Germinal center (tissue), 1 donor: ENCODE data around the gene CLTRN.
"Not testable (repeated sequence)": the region's sequence is repeated elsewhere in the genome, so short reads cannot be mapped to it uniquely, and the experiment has no call there.

Source experiments
- DNase-seq: peaks from one replicate; pipeline ENCODE4 v3.0.0; 2012; ENCODE audit warnings: mixed read lengths, low spot score

The CLTRN gene

DNA sequence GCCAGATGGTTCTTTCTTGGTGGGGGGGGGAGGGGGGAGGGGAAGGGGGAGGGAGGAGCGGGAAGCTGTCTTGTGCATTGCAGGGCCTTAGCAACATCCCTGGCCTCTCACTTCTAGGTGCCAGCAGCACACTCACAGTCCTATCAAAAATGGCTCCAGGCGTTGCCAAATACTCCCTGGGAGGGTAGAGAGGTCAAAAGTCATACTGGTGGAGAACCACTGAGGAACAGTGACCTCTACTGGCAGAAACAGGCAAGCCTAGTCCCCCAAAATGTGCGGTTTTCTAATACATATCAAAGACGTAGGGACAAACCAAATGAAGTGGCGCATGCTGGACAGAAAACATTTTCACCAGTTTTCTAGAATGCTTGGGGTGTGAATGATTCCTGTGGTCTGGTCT, 17.1 kb downstream of the CLTRN start:
- DNase-seq: not testable (repeated sequence)

DNA sequence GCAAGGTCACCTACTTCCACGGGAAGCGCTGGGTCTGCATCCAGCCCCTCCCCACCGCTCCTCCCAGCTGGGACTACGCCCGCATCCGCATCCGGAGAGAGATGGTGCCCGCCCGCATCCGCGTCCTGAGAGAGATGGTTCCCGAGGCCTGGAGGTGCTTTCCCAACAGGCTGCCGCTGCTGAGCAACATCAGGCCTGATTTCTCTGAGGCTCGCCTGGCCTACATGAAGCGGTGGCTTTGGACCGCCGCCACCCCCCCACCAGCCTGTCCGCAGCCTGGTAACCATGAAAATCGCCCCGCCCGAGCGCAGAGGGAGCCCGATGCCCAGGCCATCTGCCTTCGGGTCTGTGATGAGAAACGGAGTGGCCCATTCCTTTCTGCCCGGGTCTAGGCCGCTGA, 18.1 kb downstream of the CLTRN start:
- DNase-seq: no peak

DNA sequence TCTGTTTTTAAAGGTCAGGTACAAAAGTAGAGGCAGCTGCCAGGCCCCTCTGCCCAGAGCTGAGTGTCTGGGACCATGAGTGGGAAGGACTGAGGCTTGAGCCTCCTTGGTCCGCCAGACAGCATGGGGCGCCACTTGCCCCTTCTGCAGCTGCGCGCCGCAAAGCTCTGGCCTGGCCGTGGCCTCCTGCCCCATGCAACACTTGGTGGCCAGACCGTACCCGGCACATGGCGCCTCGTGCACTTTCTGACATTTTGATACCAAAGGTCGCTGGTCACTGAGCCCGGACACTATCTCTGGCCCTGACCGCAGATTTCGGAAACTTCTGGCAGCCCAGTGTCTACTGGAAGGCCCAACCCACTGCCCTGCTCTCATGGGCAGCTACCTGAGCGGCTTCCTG, 18.6 kb downstream of the CLTRN start:
- no peak for DNase-seq

DNA sequence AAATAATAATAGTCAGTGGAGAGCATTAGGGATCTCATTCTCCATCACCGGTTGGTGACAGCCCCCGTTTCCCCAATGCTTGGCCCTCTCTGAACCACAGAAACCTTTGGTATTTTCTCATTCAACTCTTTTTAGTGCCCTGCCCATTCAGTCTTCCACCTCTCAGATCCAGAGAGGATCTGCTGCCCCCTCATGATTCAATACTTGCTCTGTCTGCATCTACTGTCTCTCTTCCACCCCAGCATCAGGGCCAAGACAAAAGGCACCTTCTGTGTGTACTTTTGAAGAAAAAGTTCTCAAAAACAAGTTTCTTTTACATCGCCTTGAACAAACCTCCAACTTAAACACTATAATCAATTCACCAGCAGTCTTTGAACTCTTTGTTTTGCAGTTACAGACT, 19.3 kb downstream of the CLTRN start:
- no peak for DNase-seq

DNA sequence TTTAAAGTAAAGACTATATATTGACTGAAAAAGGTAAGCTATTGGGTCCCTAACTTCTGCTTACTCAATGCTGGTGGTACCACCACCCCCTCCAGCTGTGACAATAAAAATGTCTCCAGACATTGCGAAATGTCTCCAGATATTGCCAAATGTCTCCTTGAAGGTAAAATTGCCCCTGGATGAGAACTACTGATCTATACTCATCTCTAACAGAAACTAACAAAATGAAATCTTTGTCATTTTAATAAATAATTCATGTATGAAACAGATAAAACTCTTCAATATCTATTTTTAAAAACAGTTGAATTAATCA, 20.1 kb downstream of the CLTRN start:
- no peak for DNase-seq

DNA sequence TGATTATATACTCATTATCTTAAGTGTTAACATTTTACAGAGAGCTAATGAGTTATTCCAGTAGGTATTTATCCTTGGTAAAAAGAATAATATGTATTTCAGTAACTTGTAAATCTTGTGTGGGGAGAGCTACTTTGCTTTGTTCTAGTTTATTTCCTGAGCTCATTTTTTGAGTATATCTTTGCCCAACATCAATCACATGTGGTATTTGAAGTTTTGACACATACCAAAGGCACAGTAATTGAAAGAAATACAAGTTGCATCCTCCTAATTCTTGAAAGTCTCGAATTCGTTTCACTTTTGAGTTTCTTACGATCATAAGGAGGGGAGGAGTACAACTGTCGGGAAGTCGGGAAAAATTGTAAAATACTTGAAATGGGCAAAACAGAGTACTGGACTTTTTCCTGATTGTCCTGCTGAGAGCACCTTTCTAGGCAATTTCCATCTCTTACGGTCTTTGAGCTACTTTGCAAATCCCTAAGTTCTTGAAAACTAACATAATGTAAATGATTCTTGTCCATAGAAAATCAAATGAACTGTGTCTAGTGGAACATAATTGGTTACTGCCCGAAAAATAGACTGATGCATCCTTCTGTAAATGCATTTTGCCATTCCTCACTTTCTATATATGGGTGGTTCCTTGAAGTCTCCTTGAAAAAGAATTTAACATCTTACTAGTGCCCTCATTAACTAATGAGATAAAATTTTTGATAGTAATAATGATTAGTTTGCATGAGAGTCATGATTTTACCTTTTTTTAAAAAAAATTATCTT, 20.6 kb downstream of the CLTRN start:
- no peak for DNase-seq

DNA sequence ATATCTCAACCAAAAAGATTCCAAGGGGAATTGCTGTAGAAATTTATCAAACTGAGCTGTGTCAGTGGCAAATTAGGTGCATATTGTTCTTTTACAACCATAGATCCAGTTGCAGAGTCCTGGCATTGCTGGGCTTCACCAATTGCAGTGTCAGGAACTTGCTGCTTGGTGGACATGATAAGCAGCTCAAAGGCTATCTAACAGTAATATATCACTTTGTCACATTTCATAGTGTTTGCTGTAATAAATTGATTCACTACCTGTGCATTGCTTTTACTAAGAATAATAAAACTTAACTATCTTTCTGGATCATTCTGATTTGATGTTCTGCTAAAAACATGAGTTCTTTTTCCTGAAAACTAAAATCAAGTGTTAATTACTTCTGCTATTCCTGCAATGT, 33.0 kb downstream of the CLTRN start:
- DNase-seq: no peak

DNA sequence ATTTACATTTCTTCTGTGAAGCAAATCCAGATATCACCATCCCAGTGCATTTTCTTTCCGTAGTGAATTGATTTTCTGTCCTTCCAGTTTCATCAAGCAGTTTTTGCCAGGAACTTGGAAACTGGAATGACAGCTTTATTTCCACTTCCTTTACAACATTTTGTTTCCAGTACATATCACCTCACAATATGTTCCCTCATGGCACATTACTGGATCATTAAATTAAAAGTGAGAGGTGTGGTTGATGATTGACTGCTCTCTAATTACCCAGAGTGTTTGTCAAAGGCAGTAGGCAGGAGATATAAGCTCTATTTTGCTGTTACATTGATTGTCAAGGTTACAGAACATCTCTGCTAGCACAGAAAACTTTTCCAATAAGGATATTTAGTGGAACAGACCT, 41.6 kb downstream of the CLTRN start:
- no peak for DNase-seq

DNA sequence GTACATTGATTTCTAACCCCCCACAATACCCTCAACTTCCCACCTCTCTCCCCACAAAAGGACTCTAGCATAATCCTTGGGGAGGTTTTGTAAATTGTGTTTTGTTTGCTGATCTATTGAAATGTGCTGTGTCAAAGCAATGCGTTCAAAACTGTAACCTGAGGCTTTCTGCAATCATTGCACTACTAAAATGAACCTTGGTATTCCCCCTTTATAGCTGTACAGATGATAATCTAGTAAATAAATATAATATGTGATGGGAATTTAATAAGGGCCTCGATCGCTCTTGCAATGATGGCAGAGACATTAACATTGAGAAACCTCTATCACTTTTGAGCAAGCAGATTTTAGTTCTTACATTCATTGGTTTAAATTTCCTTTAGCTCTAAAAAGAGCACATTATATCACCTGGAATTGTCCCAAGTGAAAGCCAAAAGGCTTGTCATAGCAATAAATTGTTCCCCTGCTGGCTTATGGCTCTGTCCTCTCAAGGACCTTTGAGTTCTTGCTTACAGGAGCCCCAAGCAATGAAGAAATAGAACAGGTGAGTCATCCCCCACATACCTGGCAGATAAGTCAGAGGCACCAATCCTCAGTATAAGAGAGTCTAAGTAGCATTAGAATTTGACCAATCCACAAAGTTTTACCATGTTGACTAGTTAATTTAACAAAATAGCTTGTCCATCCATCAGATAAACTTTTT, 45.4 kb downstream of the CLTRN start:
- DNase-seq: no peak

DNA sequence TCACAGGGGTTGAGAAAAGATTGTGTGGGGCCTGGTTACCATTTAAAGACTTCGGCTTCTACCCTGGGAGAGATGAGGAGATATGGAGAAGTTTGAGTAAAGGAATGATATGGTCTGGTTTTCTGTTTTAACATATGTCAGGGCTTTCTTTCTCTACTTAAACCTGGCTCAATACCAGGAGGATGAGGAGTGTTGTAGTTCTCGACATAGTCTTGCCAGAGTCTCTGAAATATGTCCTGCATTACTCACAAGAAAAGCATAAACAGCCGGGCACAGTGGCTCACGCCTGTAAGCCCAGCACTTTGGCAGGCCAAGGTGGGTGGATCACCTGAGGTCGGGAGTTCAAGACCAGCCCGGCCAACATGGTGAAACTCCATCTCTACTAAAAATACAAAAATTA, 47.5 kb downstream of the CLTRN start:
- DNase-seq: no peak

DNA sequence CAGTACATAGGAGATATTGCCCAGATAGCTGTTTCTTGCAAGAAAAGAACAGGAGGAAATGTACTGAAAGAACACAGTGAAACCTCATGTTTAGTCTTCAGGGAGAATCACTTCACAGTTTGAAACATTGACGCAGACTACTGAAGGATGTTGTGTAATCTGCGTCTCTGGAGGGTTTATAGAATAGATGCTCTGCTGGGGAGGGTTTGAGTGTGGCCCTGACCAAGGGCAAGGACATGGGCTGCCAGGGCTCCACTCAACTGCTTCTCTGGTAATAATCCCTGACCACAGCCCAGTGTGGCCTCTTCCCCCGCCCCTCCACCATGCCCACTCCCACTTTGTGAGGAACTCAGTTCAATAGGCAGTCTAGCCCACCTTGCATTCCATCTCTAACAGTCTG, 48.1 kb downstream of the CLTRN start:
- DNase-seq: no peak

DNA sequence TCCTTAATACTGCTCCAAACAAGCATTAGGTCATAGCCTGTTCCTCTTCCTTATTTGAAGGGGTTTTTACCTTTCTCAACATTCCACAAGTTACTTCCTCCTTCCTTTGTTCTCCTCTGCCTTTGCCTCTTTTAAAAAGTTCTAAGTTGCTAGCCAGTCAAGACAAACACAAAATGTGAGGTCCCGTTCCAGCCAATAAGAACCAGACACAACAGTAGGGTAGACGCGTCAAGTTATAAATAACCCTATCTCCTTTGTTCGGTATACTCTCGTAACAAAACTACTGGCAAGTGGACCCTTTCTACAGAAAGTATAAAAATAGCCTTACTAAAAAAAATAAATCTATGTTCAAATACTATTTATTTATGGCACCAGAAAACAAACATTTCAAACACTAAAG, 57.5 kb downstream of the CLTRN start:
- no peak for DNase-seq

DNA sequence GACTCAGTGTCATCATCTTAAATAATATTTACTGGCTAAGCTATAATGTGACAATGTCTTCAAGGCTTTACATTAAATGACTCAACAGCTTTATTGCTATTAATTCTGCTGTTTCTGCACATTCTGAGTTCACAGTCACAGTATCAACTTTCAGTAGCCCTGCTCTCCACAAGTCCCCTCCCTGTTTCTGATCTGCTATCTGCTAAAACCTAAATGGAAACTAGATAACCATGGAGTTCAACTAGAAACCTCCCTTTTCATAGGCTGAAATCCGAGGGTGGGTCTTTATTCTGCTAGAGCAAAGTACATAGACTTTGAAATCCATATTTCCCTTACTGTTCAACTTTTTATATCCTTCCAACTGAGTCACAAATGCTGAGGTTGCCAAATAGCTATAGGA, 58.5 kb downstream of the CLTRN start:
- DNase-seq: no peak

DNA sequence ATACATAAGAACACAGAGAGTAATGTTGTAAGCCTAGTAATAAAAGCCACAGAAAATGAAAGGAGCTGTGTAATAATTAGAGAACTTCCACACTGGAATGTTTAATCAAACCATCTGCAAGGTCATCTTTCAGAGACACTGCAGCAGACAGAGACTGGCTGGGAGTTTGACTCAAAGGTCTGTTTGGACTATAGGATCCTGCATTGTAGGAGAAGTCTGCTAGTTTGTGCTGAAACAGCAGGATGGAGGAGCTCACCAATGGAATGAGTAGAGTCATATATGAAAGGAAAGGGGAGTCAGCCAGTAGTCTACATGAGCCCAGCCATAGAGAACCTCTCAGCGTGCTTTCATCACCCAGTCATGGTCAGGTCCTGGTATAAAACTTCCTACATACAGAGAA, 59.4 kb downstream of the CLTRN start:
- no peak for DNase-seq

DNA sequence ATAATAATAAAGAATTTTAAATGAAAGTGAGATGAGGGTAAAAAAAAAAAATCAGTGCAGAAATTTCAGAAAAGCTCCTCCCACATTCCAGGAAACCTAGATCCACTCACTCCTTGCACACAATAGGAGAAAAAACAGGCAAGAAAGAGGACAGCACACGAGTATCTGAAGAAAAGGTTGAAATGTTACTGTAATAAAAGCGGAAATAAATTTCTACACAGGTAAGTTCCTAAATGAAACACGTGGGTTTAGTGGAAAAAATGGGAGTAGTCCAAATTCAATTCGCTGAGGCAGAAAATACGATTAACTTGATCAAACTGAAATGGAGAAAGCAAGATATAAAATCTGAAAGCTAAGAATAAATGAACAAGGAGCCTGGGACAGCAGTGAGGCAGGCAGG, 61.8 kb downstream of the CLTRN start:
- DNase-seq: no peak

DNA sequence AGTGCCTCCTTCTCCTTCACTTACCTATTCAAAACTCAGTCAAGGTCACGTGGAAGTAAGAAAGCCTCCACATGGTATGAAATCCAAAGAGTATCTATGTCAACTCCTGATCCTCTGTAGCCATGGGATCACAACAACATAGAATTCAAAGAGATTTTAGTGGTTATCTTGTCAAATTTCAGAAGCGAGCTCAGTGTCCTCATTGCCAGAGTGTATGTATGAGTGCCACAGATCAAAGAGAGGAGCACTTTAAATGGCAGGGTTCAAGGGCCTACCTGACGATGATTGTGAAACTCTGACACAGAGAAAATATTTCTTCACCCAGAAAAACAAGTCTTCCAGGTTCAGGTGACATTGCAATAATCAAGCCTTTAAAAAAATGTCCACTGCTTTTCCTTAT, 62.7 kb downstream of the CLTRN start:
- no peak for DNase-seq

DNA sequence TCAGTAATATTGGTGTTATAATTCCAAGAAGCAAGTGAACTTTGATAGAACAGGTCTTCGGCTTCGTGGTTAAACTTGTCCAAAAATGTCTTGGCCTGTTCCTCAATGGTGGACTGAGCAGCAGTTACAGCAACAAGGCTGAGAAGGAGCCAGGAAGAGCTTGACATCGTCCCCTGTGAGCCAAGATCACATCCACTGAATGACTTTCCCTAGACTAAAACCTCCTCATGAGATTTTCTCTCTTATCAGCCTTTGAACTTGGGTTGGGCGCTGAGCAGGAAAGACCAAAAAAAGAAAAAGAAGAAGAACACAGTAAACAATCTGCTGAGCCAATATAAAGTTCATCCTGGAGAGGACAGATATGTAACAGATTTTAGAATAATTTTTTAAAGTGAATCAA, 63.9 kb downstream of the CLTRN start, which contains the start of gene ACE2:
Gene ACE2 (minus strand): TSS at position 216 of the 400 bp plus-strand sequence. CDS start 49 bp downstream, at position 167.
- DNase-seq: no peak

DNA sequence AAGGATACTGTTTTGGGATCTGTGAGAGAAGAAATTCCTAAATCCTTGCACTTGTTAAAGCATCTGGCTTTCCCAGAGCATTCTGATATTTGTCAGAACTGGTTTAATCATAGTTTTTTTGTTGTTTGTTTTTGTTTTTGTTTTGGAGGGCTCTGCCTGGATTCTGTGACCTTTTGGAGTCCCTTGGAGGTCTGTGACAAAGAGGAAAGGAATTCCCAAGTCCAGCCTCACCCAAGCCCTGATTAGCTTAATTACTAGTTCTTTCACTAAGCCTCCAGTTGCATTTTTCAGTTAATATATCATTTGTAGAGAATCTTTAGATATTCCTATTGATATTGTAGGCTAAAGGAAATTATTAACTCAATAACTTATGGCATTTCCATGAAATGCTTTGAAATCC, 64.6 kb downstream of the CLTRN start:
- no peak for DNase-seq

DNA sequence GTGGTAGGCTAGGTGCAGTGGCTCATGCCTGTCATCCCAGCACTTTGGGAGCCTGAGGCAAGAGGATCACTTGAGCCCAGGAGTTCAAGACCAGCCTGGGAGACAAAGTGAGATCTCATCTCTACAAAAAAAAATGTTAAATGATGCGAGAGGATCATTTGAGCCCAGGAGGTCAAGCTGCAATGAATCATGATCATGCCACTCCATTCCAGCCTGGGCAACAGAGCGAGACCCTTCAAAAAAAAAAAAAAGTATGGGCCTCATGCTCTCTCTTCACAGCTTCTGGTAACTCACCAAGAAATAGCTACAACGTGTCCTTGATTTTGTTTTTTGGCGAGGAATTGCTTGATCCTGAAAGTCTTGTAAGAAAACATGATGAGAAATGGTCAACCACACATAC, 65.1 kb downstream of the CLTRN start:
- DNase-seq: no peak

DNA sequence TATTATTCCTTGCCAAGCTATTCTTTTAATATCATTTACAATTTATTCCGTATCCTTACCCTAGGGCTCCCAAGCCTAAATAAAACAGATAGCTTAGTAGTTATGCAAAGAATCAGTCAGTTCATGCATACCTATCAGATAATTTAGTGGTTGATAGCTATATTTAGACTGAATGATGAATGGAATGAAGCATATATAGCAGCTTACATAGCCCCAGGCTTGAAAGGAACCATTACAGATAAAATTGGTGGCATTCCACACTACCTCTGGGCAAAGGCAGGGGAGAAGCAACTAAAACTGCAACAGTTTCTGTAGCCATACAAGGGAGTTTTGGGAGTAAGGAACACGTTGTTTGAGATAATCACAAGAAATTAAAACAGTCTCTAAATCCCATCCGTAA, 66.6 kb downstream of the CLTRN start:
- no peak for DNase-seq

DNA sequence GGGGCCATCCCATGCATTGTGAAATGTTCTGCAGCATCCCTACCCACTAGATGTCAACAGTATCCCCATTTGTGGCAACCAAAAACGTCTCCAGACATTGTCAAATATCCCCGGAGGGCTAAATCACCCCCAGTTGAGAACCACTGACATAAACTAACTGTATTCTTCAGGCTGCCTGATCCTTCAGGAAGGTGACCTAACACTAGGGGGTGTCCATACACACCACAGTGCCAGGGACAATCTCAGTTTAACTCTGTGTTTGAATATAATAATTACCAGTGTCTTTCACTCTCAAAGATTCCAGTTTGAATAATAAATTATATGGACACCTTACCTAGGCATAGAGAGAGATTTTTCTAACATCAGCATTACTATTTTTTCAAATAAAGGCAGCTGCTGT, 70.2 kb downstream of the CLTRN start:
- DNase-seq: no peak

DNA sequence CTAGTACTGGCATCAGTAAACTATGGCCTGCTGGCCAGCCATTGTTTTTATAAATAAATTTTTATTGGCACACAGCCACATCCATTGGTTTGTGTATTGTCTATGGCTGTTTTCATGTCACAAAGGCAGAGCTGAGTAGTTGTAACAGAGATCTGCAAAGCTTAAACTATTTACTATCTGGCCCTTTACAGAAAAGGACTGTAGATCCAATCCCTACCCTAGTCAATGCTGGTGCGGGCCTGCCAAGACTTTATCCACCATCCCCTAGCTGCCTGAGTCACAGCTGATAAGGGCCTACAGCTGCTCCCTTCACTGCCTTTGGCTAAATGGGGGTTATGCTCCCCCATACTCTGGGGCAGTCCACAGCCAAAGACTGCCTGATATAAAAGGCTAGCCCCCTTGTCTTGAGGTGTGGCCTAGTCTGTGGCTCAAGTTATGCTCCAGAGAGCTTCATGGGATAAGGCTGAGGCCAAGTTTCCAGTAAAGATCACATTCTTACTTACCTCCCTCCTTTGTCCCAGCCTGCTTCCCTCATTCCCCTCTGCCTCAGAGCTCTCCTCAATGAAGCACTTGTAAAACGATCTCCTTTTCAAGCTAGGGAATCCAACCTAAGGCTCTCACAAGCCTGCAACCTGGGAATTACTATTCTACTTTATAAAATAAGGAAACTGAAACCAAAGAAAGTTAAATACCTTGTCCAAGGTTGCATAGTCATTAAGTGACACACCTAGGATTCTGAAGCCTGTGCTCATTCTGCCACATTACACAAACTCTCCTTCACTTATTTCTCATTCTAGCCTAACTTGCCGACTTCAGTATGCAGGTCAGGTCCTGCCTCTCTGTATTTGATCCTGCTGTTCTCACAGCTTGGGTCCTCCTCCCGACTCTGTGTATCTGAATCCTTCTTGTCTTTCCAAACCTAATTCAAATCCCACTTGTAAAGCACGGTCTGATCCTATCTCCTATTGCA, 84.5 kb downstream of the CLTRN start:
- no peak for DNase-seq
